GDM1 (cell line): ENCODE results near the gene KCNQ5.
"Not testable (repeated sequence)": the region's sequence is repeated elsewhere in the genome, so short reads cannot be mapped to it uniquely, and the experiment has no call there.

Source experiments
- DNase-seq: peaks from one replicate; lab custom pipeline; 2025; lab: John Stamatoyannopoulos, UW

Gene KCNQ5

GRCh38 chr6:72621291-72622093, at the start of gene KCNQ5:
Gene KCNQ5, plus strand, starts transcription at chr6:72622064.
- DNase-seq = peak; percentile 57

DNA sequence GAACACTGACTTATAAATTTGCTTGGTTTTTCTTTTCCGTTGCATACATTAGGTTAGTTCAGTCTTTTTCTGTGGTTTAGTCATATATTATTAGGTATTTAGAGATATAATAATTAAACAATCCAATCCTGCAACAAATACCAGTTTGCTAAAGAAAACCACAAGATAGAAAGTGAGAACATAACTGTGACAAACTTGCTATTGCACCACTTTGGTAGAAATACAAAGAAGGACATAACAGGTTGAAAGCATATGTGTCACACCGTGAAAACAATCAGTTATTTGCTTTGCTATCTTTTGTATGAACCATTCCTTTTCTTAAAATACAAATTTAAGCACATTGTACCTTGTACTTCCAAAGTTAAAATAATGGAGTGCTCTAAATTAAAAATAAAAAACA, 42.0 kb upstream of the KCNQ5 start:
- no peak for DNase-seq

DNA sequence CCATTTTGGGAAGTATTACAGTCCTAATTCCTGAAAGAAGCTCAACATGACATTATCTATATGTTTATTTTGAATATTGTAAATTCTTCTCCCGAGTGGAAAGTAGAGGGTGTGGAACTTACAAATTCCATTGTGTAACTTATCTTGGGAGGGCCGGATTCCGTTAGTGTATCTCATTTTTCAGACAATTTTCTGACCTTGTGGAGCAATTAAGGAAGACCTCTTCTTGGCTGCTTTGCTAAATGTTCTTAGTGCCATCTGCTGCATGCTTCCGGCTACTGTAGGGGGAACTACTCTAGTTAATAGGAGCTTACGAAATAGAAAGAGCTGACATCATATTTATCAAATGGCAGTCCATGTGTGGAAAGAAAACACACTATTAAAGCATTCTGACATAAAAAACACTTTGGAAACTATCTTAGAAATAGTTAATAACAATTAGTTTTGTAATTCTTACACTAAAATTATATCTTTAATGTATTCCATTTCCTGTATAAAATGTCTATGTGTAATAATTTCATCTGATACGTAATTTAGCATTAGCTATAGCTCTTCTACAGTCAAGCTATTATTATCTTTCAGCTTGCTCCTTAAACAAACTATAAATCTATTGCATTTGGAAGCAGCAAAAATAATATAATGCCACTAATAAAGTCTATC, 41.5 kb upstream of the KCNQ5 start:
- peak; percentile 42 for DNase-seq

GRCh38 chr6:72580950-72581349, 40.9 kb upstream of the KCNQ5 start:
- DNase-seq = not testable (repeated sequence)

- no peak for DNase-seq
Observed at GRCh38 chr6:72588155-72588554, 33.7 kb upstream of the KCNQ5 start.

DNA sequence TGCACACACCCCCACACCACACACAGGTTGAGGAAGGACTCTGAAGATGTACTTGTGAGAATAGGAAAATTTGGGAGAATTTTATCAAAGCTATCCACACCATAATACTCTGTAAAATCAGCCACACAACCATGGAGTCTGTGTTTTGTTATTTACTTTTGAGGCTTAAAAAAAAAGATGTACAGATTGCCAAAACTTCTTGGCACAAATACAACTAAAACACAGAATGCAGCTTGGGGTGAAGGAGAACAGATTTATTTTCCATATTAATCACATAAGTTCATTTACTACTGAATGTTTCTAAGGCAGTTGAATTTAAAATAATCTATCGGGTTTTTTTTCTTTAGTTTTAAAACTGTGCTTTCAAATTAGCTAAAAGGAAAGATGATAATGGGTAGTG, 32.8 kb upstream of the KCNQ5 start:
- no peak for DNase-seq

DNA sequence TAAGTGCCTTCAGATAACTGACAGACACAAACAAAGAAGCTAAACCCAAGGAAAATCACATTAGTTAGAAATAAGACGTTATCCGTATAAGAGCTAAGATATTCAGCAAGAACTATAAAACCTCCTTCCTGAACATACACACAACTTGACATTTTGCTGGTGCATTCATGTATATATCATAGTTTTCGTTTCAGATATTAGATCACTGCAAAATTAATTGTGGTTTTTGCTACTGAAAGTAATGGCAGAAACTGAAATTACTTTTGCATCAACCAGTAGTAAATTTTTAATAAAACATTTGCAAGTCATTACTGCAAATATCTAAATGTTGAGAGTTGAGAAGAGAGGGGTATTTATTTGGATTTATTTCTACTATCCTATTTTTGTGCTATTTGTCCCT, 26.1 kb upstream of the KCNQ5 start:
- no peak for DNase-seq

GRCh38 chr6:72616406-72617015, 5.4 kb upstream of the KCNQ5 start:
- no peak for DNase-seq

- no peak for DNase-seq
Observed at GRCh38 chr6:72617721-72618120, 4.1 kb upstream of the KCNQ5 start.

DNA sequence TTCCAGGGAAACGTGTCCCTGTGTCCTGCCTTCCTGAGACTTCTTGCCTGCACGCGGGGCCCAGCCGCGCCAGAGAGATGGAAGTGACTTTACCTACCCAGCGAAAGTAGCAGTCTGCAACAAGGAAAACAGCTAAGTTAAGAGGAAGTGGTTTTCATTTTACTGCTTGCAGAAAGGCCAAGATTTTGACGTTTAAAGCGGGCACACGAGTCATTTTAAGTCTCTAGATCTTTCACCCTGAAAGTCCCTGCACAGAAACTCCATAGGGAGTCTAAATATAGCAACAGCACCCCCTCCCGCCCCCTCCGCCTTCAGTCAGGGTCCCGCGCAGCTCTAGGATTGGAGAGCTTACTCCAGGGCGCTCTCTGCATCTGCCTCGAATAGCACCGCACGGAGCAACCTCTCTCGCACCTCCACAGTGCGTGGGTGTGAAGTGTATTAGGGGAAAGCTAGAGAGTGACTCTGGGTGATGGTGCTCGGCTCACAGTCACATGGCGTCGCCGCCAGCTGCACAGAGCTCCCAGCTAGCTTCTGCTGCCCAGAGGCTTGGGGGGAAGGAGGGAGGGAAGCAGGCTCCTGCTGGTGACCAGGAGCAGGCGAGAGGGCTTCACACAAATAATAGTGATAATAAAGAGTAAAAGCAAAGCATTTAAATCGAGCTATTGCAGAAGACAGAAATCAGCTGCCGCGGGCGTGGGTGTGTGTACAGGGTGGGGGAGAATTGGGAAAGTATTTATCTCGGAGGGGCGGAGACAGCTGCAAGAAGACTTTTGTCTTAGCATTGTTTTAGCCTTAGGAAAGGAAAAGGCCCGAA, 1.8 kb upstream of the KCNQ5 start:
- peak; percentile 32 for DNase-seq

- no peak for DNase-seq
Observed at GRCh38 chr6:72620871-72621290, 983 bp upstream of the KCNQ5 start.

GRCh38 chr6:72622094-72622940, 453 bp downstream of the KCNQ5 start:
- peak; percentile 68 for DNase-seq

DNA sequence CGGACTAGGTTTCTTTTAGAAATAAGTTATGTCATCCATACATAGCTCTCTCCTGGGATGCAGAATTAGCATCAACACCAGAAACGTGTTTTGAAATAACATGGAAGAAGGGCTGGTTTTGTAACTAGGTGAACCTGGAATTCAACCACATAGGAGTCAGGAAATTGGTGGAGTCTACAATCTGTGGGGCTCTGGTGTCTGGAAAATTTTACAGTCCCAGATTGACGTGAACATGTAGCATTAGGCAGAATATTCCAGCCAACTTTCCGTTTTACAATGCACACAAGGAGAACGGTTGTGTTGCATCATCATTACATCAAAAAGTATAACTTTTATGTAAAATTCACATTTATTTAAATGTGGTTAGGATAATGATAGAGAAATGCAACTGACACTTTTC, 1.9 kb downstream of the KCNQ5 start:
- DNase-seq = no peak

DNA sequence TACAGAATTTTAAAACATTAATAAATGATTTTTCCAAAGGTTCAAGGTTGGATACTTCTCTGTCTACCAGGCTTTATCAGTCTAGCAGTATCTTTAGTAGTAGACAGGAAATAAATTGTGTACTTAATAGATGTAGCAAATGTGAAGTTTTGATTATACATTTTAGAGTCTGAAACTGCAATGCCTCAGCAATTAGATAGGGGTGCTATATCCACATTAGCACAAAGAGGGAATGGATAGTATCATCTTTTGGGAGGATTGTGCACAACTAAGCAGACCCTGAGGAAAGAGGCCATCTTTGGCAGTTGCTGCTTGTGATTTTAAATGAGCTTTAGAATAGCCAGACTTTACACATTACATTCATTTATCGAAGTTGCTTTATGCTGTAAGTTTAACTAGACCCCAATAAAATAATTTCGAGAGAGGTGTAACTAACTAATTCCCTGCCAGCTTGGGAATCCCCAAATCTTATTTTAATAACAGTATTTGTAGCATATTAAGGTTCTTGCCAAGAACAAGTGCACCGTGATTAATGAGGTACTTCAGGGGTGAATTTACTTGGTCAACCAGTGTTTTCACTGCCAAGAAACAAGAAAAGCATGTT, 2.8 kb downstream of the KCNQ5 start:
- peak; percentile 26 for DNase-seq

DNA sequence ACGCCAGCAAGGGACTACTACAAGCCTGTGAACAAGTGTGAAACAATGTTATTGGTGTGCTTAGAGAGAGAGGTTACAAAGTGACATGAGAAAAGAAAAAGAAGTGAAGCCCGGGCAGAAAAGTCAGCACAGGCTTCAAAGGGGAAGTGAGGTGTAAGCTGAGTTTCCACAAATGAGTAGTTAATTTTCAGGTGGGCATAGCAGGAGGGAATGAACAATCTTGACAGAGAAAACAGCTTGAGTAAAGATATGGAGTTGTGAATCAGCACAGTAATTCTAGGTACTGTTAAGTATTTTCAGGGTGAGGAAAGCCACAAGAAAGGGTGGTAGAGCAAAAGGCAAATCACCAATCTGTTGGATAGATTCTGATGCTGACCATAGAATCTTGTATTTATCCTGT, 4.3 kb downstream of the KCNQ5 start:
- no peak for DNase-seq

- no peak for DNase-seq
Observed at GRCh38 chr6:72627539-72627938, 5.7 kb downstream of the KCNQ5 start.

- no peak for DNase-seq
Observed at GRCh38 chr6:72631480-72631879, 9.6 kb downstream of the KCNQ5 start.

DNA sequence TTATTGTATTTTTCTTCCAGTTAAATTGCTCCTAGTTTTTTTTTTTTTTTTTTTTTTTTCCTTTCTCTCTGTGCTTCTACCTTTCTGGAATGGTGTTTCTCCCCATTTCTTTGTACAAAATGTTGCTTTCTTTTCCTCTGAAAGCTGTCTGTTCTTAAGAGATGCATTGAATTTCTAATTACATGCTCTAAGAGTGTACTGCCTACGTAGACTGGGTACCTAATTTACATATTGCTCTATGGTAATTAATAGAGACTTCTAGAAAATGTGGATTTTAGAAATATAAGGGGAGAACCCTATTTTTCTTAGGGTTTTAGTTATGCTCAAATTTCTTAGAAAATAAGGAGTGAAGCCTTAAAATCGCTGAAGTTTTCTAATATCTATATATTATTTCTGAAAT, 13.8 kb downstream of the KCNQ5 start:
- no peak for DNase-seq

DNA sequence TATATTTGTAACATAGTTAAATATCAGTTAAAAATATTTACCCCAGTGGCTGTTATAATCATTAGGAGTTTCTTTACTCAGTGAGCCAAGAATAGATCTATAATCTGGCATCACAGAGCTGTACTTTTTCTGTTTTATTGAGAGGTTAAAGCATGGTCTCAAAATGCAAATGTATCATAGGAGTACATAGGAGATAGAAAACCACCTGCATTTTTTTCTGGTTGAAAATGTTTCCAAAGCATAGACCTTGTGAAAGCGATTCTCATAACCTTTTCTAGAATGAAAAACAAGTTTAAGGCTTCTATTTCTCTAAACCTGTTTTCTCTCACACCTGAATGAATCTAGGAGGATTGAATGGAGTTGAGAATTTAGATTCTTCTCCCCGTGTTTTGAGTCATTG, 14.4 kb downstream of the KCNQ5 start:
- no peak for DNase-seq

DNA sequence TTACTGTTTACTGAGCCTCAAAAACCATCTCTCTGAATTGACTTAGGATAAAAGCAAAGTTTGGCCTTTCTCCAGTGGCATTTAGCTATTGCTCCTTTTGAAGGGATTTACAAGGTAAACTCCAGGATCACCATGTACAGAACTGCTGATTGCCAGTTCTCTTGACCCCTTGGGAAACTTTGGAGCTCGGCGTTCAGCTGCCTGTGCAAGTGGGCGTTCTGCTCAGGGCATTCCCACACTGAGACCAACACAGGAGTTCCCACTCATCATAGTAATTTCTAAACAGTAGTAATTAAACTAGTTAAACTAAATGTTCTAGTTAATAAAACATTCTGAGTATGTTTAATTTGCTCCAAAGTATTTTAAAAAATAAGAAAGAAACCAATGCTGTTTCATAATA, 14.9 kb downstream of the KCNQ5 start:
- DNase-seq = no peak
